ENCODE data around the gene EIF2A. TPM values are rescaled to one million over a fixed set of nuclear protein-coding genes. Genes with fewer than 3 reads are reported as not detected.
"Not testable (repeated sequence)": the region's sequence is repeated elsewhere in the genome, so short reads cannot be mapped to it uniquely, and the experiment has no call there.

Gene EIF2A
- total RNA-seq, 6 donors from 2014 or later: 40.1 to 202 (median 78.0) TPM

GRCh38 chr3:150613034-150613433, 66.4 kb downstream of the EIF2A start:
- 96 to 97% methylated on average over 2 of the region's 2 CpGs for WGBS, 2 donors
- no peak for ATAC-seq (ENCODE audit: low FRiP score in 2 of 2)
- no peak overlapping the region for H3K4me3 ChIP-seq
- TF ChIP-seq CTCF (IDR thresholded peaks at IDR 0.05): no peak
- TF ChIP-seq EP300 (IDR thresholded peaks at IDR 0.05): no peak
- TF ChIP-seq POLR2AphosphoS5 (IDR thresholded peaks at IDR 0.05): no peak
- TF ChIP-seq POLR2A (IDR thresholded peaks at IDR 0.05): no peak
- peaks cover 0 to 10% (median 7%) of the 10 kb centered on the region in 4 donors for H3K36me3 ChIP-seq
- no peak overlapping the region for H3K27ac ChIP-seq
- no peaks in the 10 kb centered on the region for H3K27me3 ChIP-seq
- no peak for DNase-seq
- peaks cover 6 to 17% (median 12%) of the 10 kb centered on the region in 4 donors for H3K4me1 ChIP-seq
- no peaks in the 10 kb centered on the region for H3K9me3 ChIP-seq

GRCh38 chr3:150613709-150614480, 67.3 kb downstream of the EIF2A start:
- 94 to 98% methylated on average over 2 of the region's 2 CpGs for WGBS, 2 donors
- ATAC-seq (ENCODE audit: low FRiP score in 2 of 2): no peak

DNA sequence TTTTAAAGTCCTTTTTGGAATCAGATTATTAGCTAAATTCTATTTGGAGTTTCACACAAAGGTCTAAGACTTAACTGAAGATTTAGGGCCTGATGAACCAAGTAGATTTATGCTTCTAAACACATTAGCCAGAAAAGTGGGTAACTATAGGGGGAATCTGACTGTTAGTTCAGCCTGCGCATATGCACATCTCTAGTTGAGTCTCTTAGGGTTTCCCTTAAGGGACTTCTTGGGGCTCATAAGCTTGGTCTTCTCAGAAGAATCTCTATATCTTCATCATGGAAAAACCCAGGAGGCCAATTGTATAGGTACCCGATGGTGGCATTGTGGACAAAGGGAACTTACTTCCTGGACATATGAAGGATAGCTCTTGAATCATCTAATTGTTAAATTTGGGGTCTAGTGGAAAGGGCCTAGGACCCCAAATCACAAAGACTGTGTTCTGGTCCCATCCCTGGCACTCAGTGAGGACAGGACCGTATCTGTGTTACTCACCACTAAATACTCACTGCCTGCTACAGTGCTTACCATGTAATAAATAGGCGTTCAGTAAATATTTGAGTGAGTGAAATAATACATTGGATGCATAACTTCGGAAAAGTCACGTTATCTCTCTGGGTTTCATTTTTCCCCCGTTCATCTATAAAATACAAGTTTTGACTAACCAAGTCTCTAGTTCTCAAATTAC, 73.6 kb downstream of the EIF2A start:
- H3K27ac ChIP-seq: no peak overlapping the region
- H3K36me3 ChIP-seq: peaks cover 0 to 5% (median 4%) of the 10 kb centered on the region in 4 donors
- no peaks in the 10 kb centered on the region for H3K27me3 ChIP-seq
- DNase-seq (no peak), ATAC-seq (ENCODE audit: low FRiP score in 2 of 2) (no peak)
- H3K4me1 ChIP-seq: peaks cover 0 to 7% (median 5%) of the 10 kb centered on the region in 4 donors
- no peak overlapping the region for H3K4me3 ChIP-seq
- WGBS, 2 donors: 89 to 92% methylated on average over 7 of the region's 7 CpGs
- TF ChIP-seq POLR2AphosphoS5 (IDR thresholded peaks at IDR 0.05): no peak
- no peak for TF ChIP-seq CTCF (IDR thresholded peaks at IDR 0.05)
- no peak for TF ChIP-seq POLR2A (IDR thresholded peaks at IDR 0.05)
- no peak for TF ChIP-seq EP300 (IDR thresholded peaks at IDR 0.05)
- H3K9me3 ChIP-seq: no peaks in the 10 kb centered on the region

More at GRCh38 chr3:150613709-150614480, 67.3 kb downstream of the EIF2A start:
- no peak for DNase-seq
- no peak overlapping the region for H3K4me3 ChIP-seq
- H3K27ac ChIP-seq: no peak overlapping the region
- no peaks in the 10 kb centered on the region for H3K9me3 ChIP-seq
- TF ChIP-seq EP300 (IDR thresholded peaks at IDR 0.05): no peak
- TF ChIP-seq POLR2A (IDR thresholded peaks at IDR 0.05): no peak
- TF ChIP-seq CTCF (IDR thresholded peaks at IDR 0.05): no peak
- no peak for TF ChIP-seq POLR2AphosphoS5 (IDR thresholded peaks at IDR 0.05)
- peaks cover 6 to 17% (median 11%) of the 10 kb centered on the region in 4 donors for H3K4me1 ChIP-seq
- H3K36me3 ChIP-seq: peaks cover 0 to 10% (median 7%) of the 10 kb centered on the region in 4 donors
- H3K27me3 ChIP-seq: no peaks in the 10 kb centered on the region

- peaks cover 26 to 33% (median 26%) of the 10 kb centered on the region in 4 donors for H3K36me3 ChIP-seq
- ATAC-seq (ENCODE audit: low FRiP score in 2 of 2); H3K27ac ChIP-seq; H3K9me3 ChIP-seq; DNase-seq; H3K4me3 ChIP-seq; H3K27me3 ChIP-seq; H3K4me1 ChIP-seq: not testable (repeated sequence)
These were observed 76.4 kb downstream of the EIF2A start for GRCh38 chr3:150622955-150623354.

DNA sequence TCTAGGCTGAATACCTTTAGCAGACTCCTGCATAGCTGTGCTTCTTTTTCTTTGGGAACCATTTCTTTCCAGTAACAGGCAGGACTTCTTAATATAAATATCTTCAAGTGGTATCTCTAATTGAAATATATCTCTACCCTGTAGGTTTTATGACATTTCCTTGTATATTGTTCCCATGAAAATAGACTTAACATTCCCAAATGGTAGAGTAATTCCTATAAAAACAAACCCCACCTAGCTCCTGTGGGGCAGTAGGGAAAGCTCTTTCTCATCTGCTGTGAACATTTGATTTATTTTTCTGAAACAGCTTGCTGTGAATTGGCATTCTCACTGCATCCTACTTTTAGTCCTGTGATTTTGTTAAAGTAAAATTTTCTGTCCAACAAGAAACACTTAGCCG, 77.4 kb downstream of the EIF2A start:
- 97 to 100% methylated on average over 1 of the region's 1 CpG for WGBS, 2 donors
- no peak for TF ChIP-seq POLR2A (IDR thresholded peaks at IDR 0.05)
- TF ChIP-seq POLR2AphosphoS5 (IDR thresholded peaks at IDR 0.05): no peak
- no peak for TF ChIP-seq CTCF (IDR thresholded peaks at IDR 0.05)
- TF ChIP-seq EP300 (IDR thresholded peaks at IDR 0.05): no peak
- Histone ChIP-seq H3K4me1 (peaks cover 0 to 7% (median 5%) of the 10 kb centered on the region in 4 donors), H3K4me3 (no peak overlapping the region), H3K9me3 (no peaks in the 10 kb centered on the region), H3K27ac (no peak overlapping the region), H3K27me3 (no peaks in the 10 kb centered on the region), H3K36me3 (peaks cover 26 to 43% (median 29%) of the 10 kb centered on the region in 4 donors)
- ATAC-seq (ENCODE audit: low FRiP score in 2 of 2) (no peak), DNase-seq (no peak)
